GM15510 (cell line): ENCODE data around the gene LATS2.

Experiments
- POLR2A ChIP-seq: IDR thresholded peaks from 3 replicates; pipeline ENCODE4 v1.6.1; 2011; ENCODE audit warnings: borderline replicate concordance; ENCODE audit not compliant: insufficient read length; ENCODE audit errors: extremely low read depth

Gene LATS2

GRCh38 chr13:21058361-21058760 lies 3.0 kb downstream of the LATS2 start:
- TF ChIP-seq POLR2A, result no peak

GRCh38 chr13:21055511-21056045 lies 5.8 kb downstream of the LATS2 start:
- TF ChIP-seq POLR2A, result no peak

GRCh38 chr13:21055016-21055415 lies 6.4 kb downstream of the LATS2 start:
- no peak for TF ChIP-seq POLR2A

- TF ChIP-seq POLR2A, result no peak
Measured at GRCh38 chr13:21054313-21054712, 7.1 kb downstream of the LATS2 start.

GRCh38 chr13:21053231-21053630 lies 8.2 kb downstream of the LATS2 start:
- no peak for TF ChIP-seq POLR2A

- TF ChIP-seq POLR2A, result no peak
Measured at GRCh38 chr13:21051675-21052074, 9.7 kb downstream of the LATS2 start.

GRCh38 chr13:21050288-21051197 lies 10.8 kb downstream of the LATS2 start:
- TF ChIP-seq POLR2A, result no peak

- TF ChIP-seq POLR2A, result no peak
Measured at GRCh38 chr13:21048901-21049698, 12.3 kb downstream of the LATS2 start.

- TF ChIP-seq POLR2A, result no peak
Measured at GRCh38 chr13:21047591-21048282, 13.6 kb downstream of the LATS2 start.

GRCh38 chr13:21047087-21047486 lies 14.3 kb downstream of the LATS2 start:
- TF ChIP-seq POLR2A, result no peak

GRCh38 chr13:21046203-21046602 lies 15.2 kb downstream of the LATS2 start:
- no peak for TF ChIP-seq POLR2A

GRCh38 chr13:21045100-21045499 lies 16.3 kb downstream of the LATS2 start:
- TF ChIP-seq POLR2A, result no peak

- TF ChIP-seq POLR2A, result no peak
Measured at GRCh38 chr13:21043898-21044297, 17.5 kb downstream of the LATS2 start.

GRCh38 chr13:21040120-21040826 lies 21.1 kb downstream of the LATS2 start:
- no peak for TF ChIP-seq POLR2A

GRCh38 chr13:21039097-21039800 lies 22.1 kb downstream of the LATS2 start:
- no peak for TF ChIP-seq POLR2A

- no peak for TF ChIP-seq POLR2A
Measured at GRCh38 chr13:21037656-21038055, 23.7 kb downstream of the LATS2 start.
